ENCODE data around the gene EVL. TPM values are rescaled to one million over a fixed set of nuclear protein-coding genes. Genes with fewer than 3 reads are reported as not detected.
A peak's percentile ranks its signal among the peaks of the same experiment; 100 is the strongest.

Gene EVL
- total and polyA plus RNA-seq, 10 of the 15 experiments (the other 5 are each of a cell fraction or from before 2014, with no cell fraction given): 11.9 to 341 (median 89.8) TPM

DNA sequence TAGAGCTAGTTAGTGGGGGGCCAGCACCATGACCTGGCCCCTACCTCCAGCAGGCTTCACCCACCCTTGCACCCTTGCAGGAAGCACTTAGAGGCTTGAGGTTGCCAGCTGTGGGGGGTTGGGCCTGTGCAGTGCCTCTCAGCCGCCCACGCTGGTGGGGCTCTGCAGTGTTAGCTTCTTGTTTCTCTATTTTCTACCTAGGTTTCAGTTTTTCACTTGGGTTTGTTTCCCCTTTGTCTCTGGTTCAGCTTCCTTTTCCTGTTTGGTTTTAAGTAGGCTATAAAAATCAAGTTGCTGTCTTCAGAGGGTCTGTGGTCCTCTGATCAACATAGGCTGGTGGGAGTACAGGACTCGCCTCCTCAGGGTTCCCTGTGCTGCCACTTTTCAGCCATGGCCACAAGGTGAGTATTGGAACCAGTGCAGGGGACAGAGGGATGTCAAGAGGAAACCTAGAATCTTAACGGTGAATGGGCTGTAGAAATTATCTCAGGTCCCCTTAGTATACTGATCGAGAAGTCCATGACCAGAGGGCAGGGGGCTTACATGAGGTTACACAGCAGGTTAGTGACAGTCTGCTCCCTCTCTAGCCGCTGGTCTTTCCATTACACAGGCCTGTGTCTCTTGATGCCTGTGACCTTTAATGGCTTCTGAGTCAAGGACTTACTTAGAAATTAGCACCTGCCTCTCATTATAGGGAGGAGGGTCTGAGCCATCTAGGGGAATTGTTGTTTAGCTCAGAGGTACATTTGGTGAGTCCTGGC lies at the start of gene EVL (continued):
- TF ChIP-seq, protein P1, sequence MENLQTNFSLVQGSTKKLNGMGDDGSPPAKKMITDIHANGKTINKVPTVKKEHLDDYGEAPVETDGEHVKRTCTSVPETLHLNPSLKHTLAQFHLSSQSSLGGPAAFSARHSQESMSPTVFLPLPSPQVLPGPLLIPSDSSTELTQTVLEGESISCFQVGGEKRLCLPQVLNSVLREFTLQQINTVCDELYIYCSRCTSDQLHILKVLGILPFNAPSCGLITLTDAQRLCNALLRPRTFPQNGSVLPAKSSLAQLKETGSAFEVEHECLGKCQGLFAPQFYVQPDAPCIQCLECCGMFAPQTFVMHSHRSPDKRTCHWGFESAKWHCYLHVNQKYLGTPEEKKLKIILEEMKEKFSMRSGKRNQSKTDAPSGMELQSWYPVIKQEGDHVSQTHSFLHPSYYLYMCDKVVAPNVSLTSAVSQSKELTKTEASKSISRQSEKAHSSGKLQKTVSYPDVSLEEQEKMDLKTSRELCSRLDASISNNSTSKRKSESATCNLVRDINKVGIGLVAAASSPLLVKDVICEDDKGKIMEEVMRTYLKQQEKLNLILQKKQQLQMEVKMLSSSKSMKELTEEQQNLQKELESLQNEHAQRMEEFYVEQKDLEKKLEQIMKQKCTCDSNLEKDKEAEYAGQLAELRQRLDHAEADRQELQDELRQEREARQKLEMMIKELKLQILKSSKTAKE (IDR thresholded peaks at IDR 0.05; ENCODE audit: low read depth, poor library complexity, severe bottlenecking): peak; percentile 47
- TF ChIP-seq NBN (IDR thresholded peaks at IDR 0.05) (peak; percentile 93; the same call in 1 of the 2 replicates), CREB1 (IDR thresholded peaks at IDR 0.05; ENCODE audit: low read depth) (0 out of 2 replicates have a peak, but pooled peaks have one; percentile 33), RCOR1 (conservative IDR thresholded peaks at IDR 0.05; ENCODE audit: low read depth, low read length) (peak; percentile 86; the same call in 1 of the 2 replicates), TCF3 (IDR thresholded peaks at IDR 0.05; ENCODE audit: borderline replicate concordance, insufficient read depth, low read depth, low read length) (peak; percentile 72; the same call in 1 of the 2 replicates), SIX5 (IDR thresholded peaks at IDR 0.05; ENCODE audit: low read depth, low read length, severe bottlenecking) (no peak), PAX5 (IDR thresholded peaks at IDR 0.05; ENCODE audit: borderline replicate concordance, low read depth, low read length) (peak; percentile 83; the same call in 1 of the 2 replicates), NR2C1 (IDR thresholded peaks at IDR 0.05) (no peak; the same call in 1 of the 2 replicates), ZNF24 (IDR thresholded peaks at IDR 0.05) (peak; percentile 29; the same call in 1 of the 2 replicates), SMAD1 (IDR thresholded peaks at IDR 0.05; ENCODE audit: low read depth, partially characterized antibody) (peak; percentile 58), USF1 (IDR thresholded peaks at IDR 0.05; ENCODE audit: borderline replicate concordance, extremely low read length, insufficient read depth, low read depth, low read length) (no peak), CHD1 (IDR thresholded peaks at IDR 0.05; ENCODE audit: low read depth, low read length) (0 out of 2 replicates have a peak, but pooled peaks have one; percentile 37), POLR2AphosphoS2 (IDR thresholded peaks at IDR 0.05; ENCODE audit: low read depth, low read length) (peak; percentile 81; the same call in 1 of the 2 replicates), RFX5 (IDR thresholded peaks at IDR 0.05; ENCODE audit: low read depth, low read length) (no peak), ZNF217 (IDR thresholded peaks at IDR 0.05) (no peak), SP1 (IDR thresholded peaks at IDR 0.05; ENCODE audit: low read depth, low read length) (peak; percentile 82), TCF12 (IDR thresholded peaks at IDR 0.05; ENCODE audit: low read depth, low read length) (peak; percentile 87), RB1 (IDR thresholded peaks at IDR 0.05; ENCODE audit: borderline replicate concordance) (peak; percentile 37; the same call in 1 of the 2 replicates), ZNF592 (IDR thresholded peaks at IDR 0.05) (0 out of 2 replicates have a peak, but pooled peaks have one; percentile 4)
- TF ChIP-seq, protein P2, sequence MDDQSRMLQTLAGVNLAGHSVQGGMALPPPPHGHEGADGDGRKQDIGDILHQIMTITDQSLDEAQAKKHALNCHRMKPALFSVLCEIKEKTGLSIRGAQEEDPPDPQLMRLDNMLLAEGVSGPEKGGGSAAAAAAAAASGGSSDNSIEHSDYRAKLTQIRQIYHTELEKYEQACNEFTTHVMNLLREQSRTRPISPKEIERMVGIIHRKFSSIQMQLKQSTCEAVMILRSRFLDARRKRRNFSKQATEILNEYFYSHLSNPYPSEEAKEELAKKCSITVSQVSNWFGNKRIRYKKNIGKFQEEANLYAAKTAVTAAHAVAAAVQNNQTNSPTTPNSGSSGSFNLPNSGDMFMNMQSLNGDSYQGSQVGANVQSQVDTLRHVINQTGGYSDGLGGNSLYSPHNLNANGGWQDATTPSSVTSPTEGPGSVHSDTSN (IDR thresholded peaks at IDR 0.05; ENCODE audit: insufficient replicate concordance, low read depth, low read length): no peak

All from GM12878 (cell line).